A549 (cell line): Measurements from ENCODE around the gene ITGA2. TPM values are rescaled to one million over a fixed set of nuclear protein-coding genes. Genes with fewer than 3 reads are reported as not detected.

Experiments used
- ATAC-seq, 2 experiments: fragments of 200-7000 bp in 1 of 2; fragments of >200 bp in 1 of 2; cut with Nextera tagmentation in 1 of 2; cut with Tn5 transposase in 1 of 2; 3 replicates each; pipeline versions ENCODE4 v1.8.0 to v1.9.1; 2018 to 2020; ENCODE audit warnings: mild to moderate bottlenecking in 1 of 2, moderate library complexity in 1 of 2
- CTCF ChIA-PET: fragments of 300-600 bp; sonication (Branson Sonifier 250); formaldehyde crosslinking; extraction: SDS; loops from one replicate; lab custom pipeline; 2021; ENCODE audit warnings: antibody characterized with exemption, inconsistent platforms; lab: Yijun Ruan, JAX
- POLR2A ChIA-PET: fragments of 350-600 bp; formaldehyde crosslinking; extraction: SDS; loops from one replicate; lab custom pipeline; 2021; ENCODE audit warnings: antibody characterized with exemption, inconsistent platforms; lab: Yijun Ruan, JAX
- DNase-seq, 2 experiments: peaks; one replicate each; pipeline versions ENCODE4 v3.0.0 to v3.0.0-alpha.2; 2011 to 2016; ENCODE audit warnings: low read depth in 1 of 2, low spot score in 1 of 2
- FAIRE-seq: peaks from 2 replicates; lab custom pipeline; 2011; peaks lifted over from hg19 to GRCh38; lab: Jason Lieb, UNC
- H3K27ac ChIP-seq, 2 experiments: fragments of >200 bp; sonication (Bioruptor Twin); formaldehyde crosslinking; 3 replicates each; pipeline ENCODE4 v1.5.1; 2016 to 2017
- H3K4me1 ChIP-seq: fragments of >200 bp; sonication (Bioruptor Twin); formaldehyde crosslinking; 3 replicates; pipeline ENCODE4 v1.6.1; 2016
- H3K4me2 ChIP-seq: fragments of >200 bp; sonication (Bioruptor Twin); formaldehyde crosslinking; 3 replicates; pipeline ENCODE4 v1.6.1; 2016
- H3K4me3 ChIP-seq: fragments of >200 bp; sonication (Bioruptor Twin); formaldehyde crosslinking; 3 replicates; pipeline ENCODE4 v1.5.1; 2016
- H3K9me3 ChIP-seq: fragments of >200 bp; sonication (Bioruptor Twin); formaldehyde crosslinking; 3 replicates; pipeline ENCODE4 v1.6.1; 2016
- ATOH8 ChIP-seq: fragments of 250-450 bp; sonication (Bioruptor Pico); IDR thresholded peaks from 2 replicates; pipeline ENCODE4 v1.5.0; 2020; ENCODE audit warnings: low read depth, mild to moderate bottlenecking, moderate library complexity
- BCL3 ChIP-seq: fragments of >200 bp; sonication (Bioruptor Twin); formaldehyde crosslinking; IDR thresholded peaks from 3 replicates; pipeline ENCODE4 v1.6.1; 2016
- CEBPB ChIP-seq, 2 experiments: fragments of >200 bp in 1 of 2; sonication (Bioruptor Twin) in 1 of 2; formaldehyde crosslinking in 1 of 2; IDR thresholded peaks; 2 replicates each; pipeline ENCODE4 v1.6.1; 2012 to 2016
- CHD2 ChIP-seq: fragments of 150-350 bp; IDR thresholded peaks from 2 replicates; pipeline ENCODE4 v1.6.1; 2014; ENCODE audit warnings: low read length; ENCODE audit not compliant: partially characterized antibody
- CHD4 ChIP-seq: fragments of 200-600 bp; sonication (generic); IDR thresholded peaks from 2 replicates; pipeline ENCODE4 v1.6.1; 2016; ENCODE audit warnings: antibody characterized with exemption, mild to moderate bottlenecking, borderline replicate concordance
- EHMT2 ChIP-seq: fragments of 200-600 bp; sonication (generic); IDR thresholded peaks from 2 replicates; pipeline ENCODE4 v1.6.1; 2016; ENCODE audit warnings: antibody characterized with exemption, low read depth, mild to moderate bottlenecking, moderate library complexity
- EP300 ChIP-seq, 2 experiments: fragments of >200 bp; sonication (Bioruptor Twin); formaldehyde crosslinking; IDR thresholded peaks; 2 replicates in 1 of 2; 3 replicates in 1 of 2; pipeline ENCODE4 v1.6.1; 2016 to 2017
- HOXA7 ChIP-seq: fragments of 250-450 bp; sonication (Bioruptor Pico); IDR thresholded peaks from 2 replicates; pipeline ENCODE4 v1.5.0; 2020; ENCODE audit warnings: mild to moderate bottlenecking, moderate library complexity
- HOXB13 ChIP-seq: fragments of 250-450 bp; sonication (Bioruptor Pico); IDR thresholded peaks from 2 replicates; pipeline ENCODE4 v1.5.0; 2020; ENCODE audit warnings: low read depth, mild to moderate bottlenecking, moderate library complexity
- HOXB5 ChIP-seq: fragments of 250-450 bp; sonication (Bioruptor Pico); IDR thresholded peaks from 2 replicates; pipeline ENCODE4 v1.5.0; 2020; ENCODE audit warnings: mild to moderate bottlenecking, moderate library complexity
- JUNB ChIP-seq: fragments of >200 bp; sonication (Bioruptor Twin); formaldehyde crosslinking; IDR thresholded peaks from 2 replicates; pipeline ENCODE4 v1.6.1; 2016
- MAX ChIP-seq: IDR thresholded peaks from 2 replicates; pipeline ENCODE4 v1.6.1; 2012
- NR3C1 ChIP-seq: fragments of >200 bp; sonication (Bioruptor Twin); formaldehyde crosslinking; IDR thresholded peaks from 3 replicates; pipeline ENCODE4 v1.6.1; 2017
- POLR2AphosphoS2 ChIP-seq: conservative IDR thresholded peaks from 2 replicates; pipeline ENCODE4 v1.6.1; 2012; ENCODE audit warnings: low read length, improper control_type of control experiment, inconsistent platforms
- RCOR1 ChIP-seq: fragments of 150-350 bp; IDR thresholded peaks from 2 replicates; pipeline ENCODE4 v1.6.1; 2014; ENCODE audit warnings: antibody characterized with exemption, low read length, low read depth
- REST ChIP-seq: fragments of 200-600 bp; sonication (generic); IDR thresholded peaks from 2 replicates; pipeline ENCODE4 v1.6.1; 2016; ENCODE audit warnings: antibody characterized with exemption, mild to moderate bottlenecking, moderate library complexity
- SMC3 ChIP-seq: fragments of >200 bp; sonication (Bioruptor Twin); formaldehyde crosslinking; IDR thresholded peaks from 3 replicates; pipeline ENCODE4 v1.6.1; 2018; ENCODE audit warnings: inconsistent platforms
- SREBF2 ChIP-seq: fragments of 450-650 bp; IDR thresholded peaks from 2 replicates; pipeline ENCODE4 v1.6.1; 2014; ENCODE audit warnings: mild to moderate bottlenecking, moderate library complexity
- USF2 ChIP-seq: fragments of 450-650 bp; IDR thresholded peaks from 2 replicates; pipeline ENCODE4 v1.6.1; 2014; ENCODE audit warnings: antibody characterized with exemption
- ZC3H11A ChIP-seq: fragments of 450-650 bp; IDR thresholded peaks from 2 replicates; pipeline ENCODE4 v1.6.1; 2014; ENCODE audit warnings: antibody characterized with exemption, mild to moderate bottlenecking
- ZSCAN20 ChIP-seq: fragments of 250-450 bp; sonication (Bioruptor Pico); IDR thresholded peaks from 2 replicates; pipeline ENCODE4 v1.8.0; 2022; ENCODE audit warnings: mild to moderate bottlenecking, moderate library complexity
- WGBS: methylation state at CpG from one replicate; pipeline ENCODE4 v1.1.6; 2017; ENCODE audit errors: missing lambda C conversion rate; 5-methylcytosine and 5-hydroxymethylcytosine counted together
- polyA plus RNA-seq, 4 experiments: library from polyadenylated mRNA; depleted of rRNA in 3 of 4; stranded (reverse); fragments of >200 nt; fragmentation: RNase III in 1 of 4; extraction: RNeasy Plus Mini Kit Qiagen cat#74134 plus additional on column Dnase treatment in 1 of 4; gene quantifications; 2 replicates in 3 of 4; 3 replicates in 1 of 4; pipeline ENCODE4 v1.2.3, GENCODE V29; 2011 to 2017
- TF ChIP-seq, protein P1 (sequence below): IDR thresholded peaks from 2 replicates; pipeline ENCODE4 v1.6.1; 2012; ENCODE audit warnings: low read depth, borderline replicate concordance
- TF ChIP-seq, protein P2 (sequence below): fragments of >200 bp; sonication (Bioruptor Twin); formaldehyde crosslinking; IDR thresholded peaks from 3 replicates; pipeline ENCODE4 v1.5.1; 2016

Gene ITGA2
- polyA plus RNA-seq, 2 of the 4 experiments (the other 2 are of a cell fraction) = 8.5 to 28.0 TPM

DNA sequence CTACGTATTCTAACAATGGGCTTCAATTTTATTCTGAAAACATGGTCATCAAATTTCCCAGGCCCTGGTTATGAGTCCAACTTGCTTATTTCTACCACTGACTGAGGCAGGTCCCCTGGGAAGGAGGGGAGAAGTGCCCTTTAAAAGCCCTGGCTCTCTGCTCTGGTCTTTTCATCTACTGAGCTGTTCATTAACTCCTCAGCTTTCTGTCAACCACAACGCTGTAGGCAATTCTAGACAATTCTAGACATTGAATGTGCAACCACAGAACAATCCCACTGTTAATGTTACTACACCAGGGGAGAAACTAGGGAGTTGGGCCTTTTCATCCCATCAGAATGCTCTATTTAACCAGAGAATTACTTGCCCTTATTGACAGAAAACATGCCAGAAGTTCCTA, 110.4 kb downstream of the ITGA2 start:
- H3K27ac ChIP-seq = no peak overlapping the region
- FAIRE-seq (no peak), ATAC-seq (0 out of 6 replicates have a peak, but pooled peaks of 1 of the 2 experiments have one; percentile 19), DNase-seq (no peak)
- no peak overlapping the region for H3K4me2 ChIP-seq
- POLR2A ChIA-PET = no interaction called here
- no peaks in the 10 kb centered on the region for H3K4me1 ChIP-seq
- H3K9me3 ChIP-seq = no peaks in the 10 kb centered on the region
- TF ChIP-seq POLR2AphosphoS2 (no peak), REST (no peak), CHD4 (no peak), USF2 (no peak), CEBPB (IDR thresholded peaks at IDR 0.05) (no peak), EHMT2 (no peak), BCL3 (no peak), ATOH8 (CRISPR knock-in tag) (no peak), HOXB5 (CRISPR knock-in tag) (no peak), SREBF2 (no peak)
- TF ChIP-seq, protein P1, sequence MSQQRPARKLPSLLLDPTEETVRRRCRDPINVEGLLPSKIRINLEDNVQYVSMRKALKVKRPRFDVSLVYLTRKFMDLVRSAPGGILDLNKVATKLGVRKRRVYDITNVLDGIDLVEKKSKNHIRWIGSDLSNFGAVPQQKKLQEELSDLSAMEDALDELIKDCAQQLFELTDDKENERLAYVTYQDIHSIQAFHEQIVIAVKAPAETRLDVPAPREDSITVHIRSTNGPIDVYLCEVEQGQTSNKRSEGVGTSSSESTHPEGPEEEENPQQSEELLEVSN = no peak
- TF ChIP-seq, protein P2, sequence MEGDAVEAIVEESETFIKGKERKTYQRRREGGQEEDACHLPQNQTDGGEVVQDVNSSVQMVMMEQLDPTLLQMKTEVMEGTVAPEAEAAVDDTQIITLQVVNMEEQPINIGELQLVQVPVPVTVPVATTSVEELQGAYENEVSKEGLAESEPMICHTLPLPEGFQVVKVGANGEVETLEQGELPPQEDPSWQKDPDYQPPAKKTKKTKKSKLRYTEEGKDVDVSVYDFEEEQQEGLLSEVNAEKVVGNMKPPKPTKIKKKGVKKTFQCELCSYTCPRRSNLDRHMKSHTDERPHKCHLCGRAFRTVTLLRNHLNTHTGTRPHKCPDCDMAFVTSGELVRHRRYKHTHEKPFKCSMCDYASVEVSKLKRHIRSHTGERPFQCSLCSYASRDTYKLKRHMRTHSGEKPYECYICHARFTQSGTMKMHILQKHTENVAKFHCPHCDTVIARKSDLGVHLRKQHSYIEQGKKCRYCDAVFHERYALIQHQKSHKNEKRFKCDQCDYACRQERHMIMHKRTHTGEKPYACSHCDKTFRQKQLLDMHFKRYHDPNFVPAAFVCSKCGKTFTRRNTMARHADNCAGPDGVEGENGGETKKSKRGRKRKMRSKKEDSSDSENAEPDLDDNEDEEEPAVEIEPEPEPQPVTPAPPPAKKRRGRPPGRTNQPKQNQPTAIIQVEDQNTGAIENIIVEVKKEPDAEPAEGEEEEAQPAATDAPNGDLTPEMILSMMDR = no peak
- 60% methylated on average over 2 of the region's 2 CpGs for WGBS
- CTCF ChIA-PET = interaction anchor here (1.7 to 2.5 kb wide), 2 partner anchors 9 to 151 kb away, joined by 5 to 17 read pairs; no protein-coding TSS in a partner anchor
- no peak overlapping the region for H3K4me3 ChIP-seq

DNA sequence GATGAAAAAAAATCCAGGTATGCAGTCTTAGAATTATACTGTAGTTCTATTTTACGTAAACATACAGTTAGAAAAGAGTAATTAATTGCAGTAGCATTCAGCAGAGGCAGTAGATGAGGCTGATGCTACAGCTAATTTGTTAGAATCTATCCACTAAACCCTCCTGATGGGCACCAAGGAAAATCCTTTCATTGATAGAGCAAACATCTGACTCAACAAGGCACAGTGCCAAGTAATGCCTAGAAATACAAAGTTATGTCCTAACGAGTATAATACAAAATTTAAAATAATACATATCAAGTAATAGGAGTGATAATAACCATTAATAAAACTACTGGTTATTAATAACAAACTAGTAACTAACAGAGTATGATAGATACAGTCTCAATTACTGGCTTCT, 111.5 kb downstream of the ITGA2 start:
- no peak for DNase-seq
- FAIRE-seq = no peak
- POLR2A ChIA-PET = no interaction called here
- ATAC-seq = no peak
- Histone ChIP-seq H3K4me3 (no peak overlapping the region), H3K9me3 (no peaks in the 10 kb centered on the region), H3K4me1 (no peaks in the 10 kb centered on the region), H3K27ac (no peak overlapping the region), H3K4me2 (no peak overlapping the region)
- 69% methylated on average over 2 of the region's 2 CpGs for WGBS
- TF ChIP-seq ZSCAN20 (CRISPR knock-in tag) = no peak
- no peak for TF ChIP-seq USF2
- TF ChIP-seq CHD2 = no peak
- no peak for TF ChIP-seq ZC3H11A
- no peak for TF ChIP-seq HOXA7
- TF ChIP-seq JUNB = no peak
- TF ChIP-seq MAX = no peak
- TF ChIP-seq EP300 (IDR thresholded peaks at IDR 0.05) = no peak
- TF ChIP-seq HOXB13 = no peak
- TF ChIP-seq NR3C1 = no peak
- TF ChIP-seq RCOR1 = no peak
- TF ChIP-seq, protein P1 = no peak
- TF ChIP-seq EHMT2 = no peak
- TF ChIP-seq SMC3 = no peak
- TF ChIP-seq BCL3 = no peak
- CTCF ChIA-PET = interaction anchor here (0.6 to 2.5 kb wide), 4 partner anchors 10 to 157 kb away, joined by 3 to 17 read pairs (median 4); no protein-coding TSS in a partner anchor
